Epithelial cell of esophagus (primary cell): ENCODE results near the gene HPCAL1.
A peak's percentile ranks its signal among the peaks of the same experiment; 100 is the strongest.

ENCODE experiments used
- DNase-seq: peaks from one replicate; pipeline ENCODE4 v3.0.0; 2010; ENCODE audit warnings: low read depth
- H3K4me3 ChIP-seq: 2 replicates; pipeline ENCODE4 v1.5.1; 2011; ENCODE audit warnings: mild to moderate bottlenecking, low read length, control low read depth
- CTCF ChIP-seq: IDR thresholded peaks from 2 replicates; pipeline ENCODE4 v1.5.1; 2011; ENCODE audit warnings: low read depth, mild to moderate bottlenecking, low read length, control low read depth, inconsistent platforms; ENCODE audit not compliant: insufficient read depth; ENCODE audit errors: missing control alignments

HPCAL1 gene

GRCh38 chr2:10265329-10266132 lies 37.2 kb upstream of the HPCAL1 start:
- TF ChIP-seq CTCF: no peak
- H3K4me3 ChIP-seq: no peak overlapping the region
- DNase-seq: no peak

- DNase-seq: no peak
- H3K4me3 ChIP-seq: no peak overlapping the region
- no peak for TF ChIP-seq CTCF
These were observed 36.5 kb upstream of the HPCAL1 start for GRCh38 chr2:10266133-10266620.

- H3K4me3 ChIP-seq: no peak overlapping the region
- TF ChIP-seq CTCF: no peak
- DNase-seq: no peak
These were observed 35.7 kb upstream of the HPCAL1 start for GRCh38 chr2:10267036-10267435.

- peak; percentile 11 for DNase-seq
- H3K4me3 ChIP-seq: no peak overlapping the region
- no peak for TF ChIP-seq CTCF
These were observed 34.9 kb upstream of the HPCAL1 start for GRCh38 chr2:10267551-10268465.

- no peak for DNase-seq
- H3K4me3 ChIP-seq: no peak overlapping the region
- no peak for TF ChIP-seq CTCF
These were observed 33.4 kb upstream of the HPCAL1 start for GRCh38 chr2:10269291-10269690.

GRCh38 chr2:10269711-10270610 lies 32.7 kb upstream of the HPCAL1 start:
- DNase-seq: no peak
- no peak for TF ChIP-seq CTCF
- H3K4me3 ChIP-seq: no peak overlapping the region
